Osteocyte (in vitro differentiated cells): ENCODE data around the gene BBS5. TPM values are rescaled to one million over a fixed set of nuclear protein-coding genes. Genes with fewer than 3 reads are reported as not detected.
"Not testable (repeated sequence)": the region's sequence is repeated elsewhere in the genome, so short reads cannot be mapped to it uniquely, and the experiment has no call there.

Experiments
- DNase-seq: peaks from one replicate; pipeline ENCODE4 v3.0.0; 2021; ENCODE audit warnings: mixed read lengths; ENCODE audit not compliant: unreplicated experiment; ENCODE audit errors: extremely low spot score
- H3K27ac Mint-ChIP-seq: one replicate; pipeline ENCODE4 v1.8.0; 2021; ENCODE audit warnings: mild to moderate bottlenecking, mixed read lengths; ENCODE audit not compliant: unreplicated experiment
- H3K27me3 Mint-ChIP-seq: one replicate; pipeline ENCODE4 v1.8.0; 2021; ENCODE audit warnings: mixed read lengths; ENCODE audit not compliant: unreplicated experiment
- H3K36me3 Mint-ChIP-seq: one replicate; pipeline ENCODE4 v1.8.0; 2021; ENCODE audit warnings: mixed read lengths; ENCODE audit not compliant: unreplicated experiment
- H3K4me1 Mint-ChIP-seq: one replicate; pipeline ENCODE4 v1.8.0; 2021; ENCODE audit warnings: mixed read lengths; ENCODE audit not compliant: unreplicated experiment
- H3K4me3 Mint-ChIP-seq: one replicate; pipeline ENCODE4 v1.8.0; 2021; ENCODE audit warnings: mild to moderate bottlenecking, moderate library complexity, mixed read lengths; ENCODE audit not compliant: unreplicated experiment
- H3K9me3 Mint-ChIP-seq: one replicate; pipeline ENCODE4 v1.8.0; 2021; ENCODE audit warnings: mixed read lengths; ENCODE audit not compliant: unreplicated experiment
- total RNA-seq: library from RNA; stranded (reverse); gene quantifications from 2 replicates; pipeline ENCODE4 v1.2.1, GENCODE V29; 2021
- TF ChIP-seq, protein P1 (sequence below): fragments of 200-600 bp; sonication (generic); IDR thresholded peaks from 2 replicates; pipeline ENCODE4 v1.5.0; 2021; ENCODE audit warnings: antibody characterized with exemption, mild to moderate bottlenecking, moderate library complexity

Gene BBS5
- total RNA-seq, 1 donor from 2014 or later, result 11.6 TPM

DNA sequence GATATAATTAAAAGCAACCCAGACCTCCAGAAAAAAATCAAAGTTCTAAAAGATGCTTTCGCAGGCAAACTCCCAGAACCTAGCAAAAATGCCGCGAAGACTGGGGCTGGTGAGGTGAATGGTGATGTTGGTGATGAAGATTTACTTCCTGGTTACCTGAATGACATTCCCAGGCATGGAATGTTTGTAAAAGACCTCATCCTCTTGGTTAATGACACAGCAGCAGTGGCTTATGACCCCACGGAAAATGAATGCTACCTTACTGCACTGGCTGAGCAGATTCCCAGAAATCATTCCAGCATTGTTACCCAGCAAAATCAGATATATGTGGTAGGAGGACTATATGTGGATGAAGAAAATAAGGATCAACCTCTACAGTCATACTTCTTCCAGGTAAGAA, 31.2 kb downstream of the BBS5 start:
- no peak for DNase-seq
- Mint-ChIP-seq H3K4me1 (peaks cover 50% of the 10 kb centered on the region), H3K27me3 (no peaks in the 10 kb centered on the region), H3K27ac (peak overlapping the region; percentile 13), H3K4me3 (no peak overlapping the region), H3K9me3 (peaks cover 5% of the 10 kb centered on the region), H3K36me3 (peaks cover 7% of the 10 kb centered on the region)
- TF ChIP-seq, protein P1, sequence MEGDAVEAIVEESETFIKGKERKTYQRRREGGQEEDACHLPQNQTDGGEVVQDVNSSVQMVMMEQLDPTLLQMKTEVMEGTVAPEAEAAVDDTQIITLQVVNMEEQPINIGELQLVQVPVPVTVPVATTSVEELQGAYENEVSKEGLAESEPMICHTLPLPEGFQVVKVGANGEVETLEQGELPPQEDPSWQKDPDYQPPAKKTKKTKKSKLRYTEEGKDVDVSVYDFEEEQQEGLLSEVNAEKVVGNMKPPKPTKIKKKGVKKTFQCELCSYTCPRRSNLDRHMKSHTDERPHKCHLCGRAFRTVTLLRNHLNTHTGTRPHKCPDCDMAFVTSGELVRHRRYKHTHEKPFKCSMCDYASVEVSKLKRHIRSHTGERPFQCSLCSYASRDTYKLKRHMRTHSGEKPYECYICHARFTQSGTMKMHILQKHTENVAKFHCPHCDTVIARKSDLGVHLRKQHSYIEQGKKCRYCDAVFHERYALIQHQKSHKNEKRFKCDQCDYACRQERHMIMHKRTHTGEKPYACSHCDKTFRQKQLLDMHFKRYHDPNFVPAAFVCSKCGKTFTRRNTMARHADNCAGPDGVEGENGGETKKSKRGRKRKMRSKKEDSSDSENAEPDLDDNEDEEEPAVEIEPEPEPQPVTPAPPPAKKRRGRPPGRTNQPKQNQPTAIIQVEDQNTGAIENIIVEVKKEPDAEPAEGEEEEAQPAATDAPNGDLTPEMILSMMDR, result no peak

DNA sequence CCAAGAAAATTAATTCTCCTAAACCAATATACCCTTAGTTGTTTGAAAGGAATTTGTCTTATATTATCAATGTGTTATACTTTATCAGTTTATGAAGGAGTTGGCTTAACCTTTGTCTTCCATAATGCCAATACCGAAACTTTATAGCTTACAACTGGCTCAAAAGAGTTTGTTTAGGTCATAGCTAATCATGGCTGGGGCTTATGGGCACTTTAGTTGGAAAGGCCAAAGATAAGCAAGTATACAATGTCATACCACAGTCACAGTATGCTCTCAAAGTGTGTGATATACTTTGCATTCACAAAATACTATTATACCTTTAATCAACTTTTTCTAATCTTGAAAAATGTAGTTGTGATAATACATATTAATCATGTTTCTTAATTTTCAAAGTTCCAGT, 32.5 kb downstream of the BBS5 start:
- H3K27me3 Mint-ChIP-seq, result no peaks in the 10 kb centered on the region
- peaks cover 52% of the 10 kb centered on the region for H3K4me1 Mint-ChIP-seq
- no peak for DNase-seq
- peaks cover 5% of the 10 kb centered on the region for H3K9me3 Mint-ChIP-seq
- H3K4me3 Mint-ChIP-seq, result no peak overlapping the region
- TF ChIP-seq, protein P1, result no peak
- no peak overlapping the region for H3K27ac Mint-ChIP-seq
- peaks cover 7% of the 10 kb centered on the region for H3K36me3 Mint-ChIP-seq

DNA sequence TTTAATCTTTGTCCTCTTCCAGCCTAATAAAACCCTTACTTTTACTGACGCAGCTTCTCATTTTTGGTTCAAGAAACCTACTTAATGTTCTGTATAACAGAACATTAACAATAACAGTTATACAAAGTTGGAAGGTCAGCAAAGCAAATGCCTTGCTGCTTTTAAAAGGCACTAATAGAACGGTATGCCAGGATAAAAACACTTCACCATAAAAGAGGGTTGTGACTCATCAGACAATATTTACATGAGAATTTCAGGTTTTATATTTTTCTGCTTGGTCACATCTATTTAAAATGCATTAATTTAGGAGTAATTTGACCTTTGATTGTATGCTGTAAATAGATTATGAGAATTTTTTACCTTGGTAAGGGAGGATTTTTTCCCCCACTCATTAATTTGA, 33.2 kb downstream of the BBS5 start:
- no peak for DNase-seq
- peaks cover 5% of the 10 kb centered on the region for H3K9me3 Mint-ChIP-seq
- H3K4me1 Mint-ChIP-seq, result peaks cover 46% of the 10 kb centered on the region

DNA sequence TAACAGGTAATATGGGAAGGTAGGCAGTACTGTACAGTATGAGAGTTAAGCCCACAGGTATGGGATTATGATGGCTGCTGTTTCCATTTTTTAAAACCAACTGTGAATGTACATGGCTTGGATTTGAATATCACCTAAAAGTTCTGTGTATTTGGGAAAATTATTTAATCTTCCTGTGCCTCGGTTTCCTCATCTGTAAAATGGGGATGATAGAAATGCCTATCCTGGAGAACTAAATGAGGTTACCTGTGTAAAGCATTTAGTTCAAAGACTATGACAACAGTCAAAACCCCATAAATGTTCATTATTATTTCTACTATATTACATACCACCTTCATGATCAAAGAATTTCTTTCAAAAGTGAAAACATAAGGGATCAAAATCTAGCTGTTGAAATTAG, 33.8 kb downstream of the BBS5 start:
- Mint-ChIP-seq H3K36me3 (no peaks in the 10 kb centered on the region), H3K27ac (no peak overlapping the region), H3K9me3 (no peaks in the 10 kb centered on the region), H3K27me3 (no peaks in the 10 kb centered on the region), H3K4me1 (peaks cover 40% of the 10 kb centered on the region), H3K4me3 (no peak overlapping the region)
- TF ChIP-seq, protein P1, result no peak
- no peak for DNase-seq

More for the DNA sequence above, 33.2 kb downstream of the BBS5 start:
- no peaks in the 10 kb centered on the region for H3K27me3 Mint-ChIP-seq
- no peak overlapping the region for H3K27ac Mint-ChIP-seq
- no peak overlapping the region for H3K4me3 Mint-ChIP-seq
- peaks cover 4% of the 10 kb centered on the region for H3K36me3 Mint-ChIP-seq
- TF ChIP-seq, protein P1, result no peak

DNA sequence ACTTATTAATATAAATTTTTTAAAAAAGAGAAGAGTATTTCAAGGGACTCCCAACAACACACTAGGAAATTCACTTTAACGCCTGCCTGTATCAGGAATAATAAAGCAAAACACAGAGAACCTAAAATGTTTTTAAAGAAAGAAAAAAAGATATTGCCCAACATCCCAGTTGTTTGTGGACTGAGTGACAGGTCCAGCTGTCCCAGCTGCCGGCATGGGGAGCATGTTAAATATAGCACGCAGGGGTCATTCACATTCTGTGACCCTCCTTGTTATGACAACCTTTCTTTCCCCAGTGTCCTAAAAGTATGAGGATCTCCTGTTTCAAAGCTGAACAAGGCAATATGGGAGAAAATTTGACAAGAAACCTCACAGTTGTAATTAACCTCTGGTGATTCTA, 34.6 kb downstream of the BBS5 start:
- TF ChIP-seq, protein P1, result no peak
- Mint-ChIP-seq H3K36me3 (no peaks in the 10 kb centered on the region), H3K4me1 (peaks cover 38% of the 10 kb centered on the region), H3K9me3 (no peaks in the 10 kb centered on the region), H3K27ac (peak overlapping the region; percentile 38), H3K4me3 (no peak overlapping the region), H3K27me3 (no peaks in the 10 kb centered on the region)
- no peak for DNase-seq

DNA sequence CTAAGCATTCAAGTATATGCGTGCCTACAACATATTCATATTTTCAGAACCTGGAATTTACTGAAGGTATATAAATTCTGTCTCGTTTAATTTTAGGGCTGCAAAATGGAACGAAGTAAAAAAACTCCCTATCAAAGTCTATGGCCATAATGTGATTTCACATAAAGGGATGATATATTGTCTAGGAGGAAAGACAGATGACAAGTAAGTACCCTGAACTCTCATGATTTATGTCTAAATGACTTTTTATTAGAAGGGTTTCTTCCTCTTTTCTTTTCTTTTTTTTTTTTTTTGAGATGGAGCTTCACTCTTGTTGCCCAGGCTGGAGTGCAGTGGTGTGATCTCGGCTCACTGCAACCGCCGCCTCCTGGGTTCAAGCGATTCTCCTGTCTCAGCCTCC, 35.5 kb downstream of the BBS5 start:
- H3K36me3 Mint-ChIP-seq, H3K27me3 Mint-ChIP-seq, H3K27ac Mint-ChIP-seq, DNase-seq, H3K9me3 Mint-ChIP-seq, H3K4me3 Mint-ChIP-seq: not testable (repeated sequence)
- peaks cover 30% of the 10 kb centered on the region for H3K4me1 Mint-ChIP-seq

DNA sequence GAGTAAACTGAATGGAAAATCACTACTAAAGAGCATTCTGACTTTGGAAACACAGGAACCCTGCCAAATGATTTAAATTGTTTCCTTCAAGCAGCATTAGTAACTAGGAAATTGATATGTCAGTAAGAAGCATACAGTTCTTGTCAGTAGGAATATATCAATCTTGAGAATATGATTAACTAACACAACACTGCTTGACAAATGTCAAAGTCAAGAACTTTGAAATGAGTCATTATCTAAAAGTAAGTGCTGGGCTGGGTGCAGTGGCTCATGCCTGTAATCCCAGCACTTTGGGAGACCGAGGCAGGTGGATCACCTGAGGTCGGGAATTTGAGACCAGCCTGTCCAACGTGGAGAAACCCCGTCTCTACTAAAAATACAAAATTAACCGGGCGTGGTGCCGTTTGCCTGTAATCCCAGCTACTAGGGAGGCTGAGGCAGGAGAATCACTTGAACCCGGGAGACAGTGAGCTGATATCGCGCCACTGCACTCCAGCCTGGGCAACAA, 37.2 kb downstream of the BBS5 start:
- not testable (repeated sequence) for H3K36me3 Mint-ChIP-seq, H3K9me3 Mint-ChIP-seq, DNase-seq, H3K4me3 Mint-ChIP-seq, H3K27ac Mint-ChIP-seq, H3K27me3 Mint-ChIP-seq
- peaks cover 20% of the 10 kb centered on the region for H3K4me1 Mint-ChIP-seq
